Mesendoderm (in vitro differentiated cells): ENCODE measurements around the gene SHROOM3.
A peak's percentile ranks its signal among the peaks of the same experiment; 100 is the strongest.

Experiments used
- DNase-seq: peaks from one replicate; pipeline ENCODE4 v3.0.0; 2013
- H2AK5ac ChIP-seq: 2 replicates; pipeline ENCODE4 v1.6.1; 2013; ENCODE audit warnings: low read length, inconsistent platforms
- H2BK120ac ChIP-seq: 2 replicates; pipeline ENCODE4 v1.6.1; 2013; ENCODE audit warnings: low read depth, mild to moderate bottlenecking, low read length, moderate library complexity, mixed read lengths
- H2BK15ac ChIP-seq: replicated peaks from 2 replicates; pipeline ENCODE4 v1.6.1; 2013; ENCODE audit warnings: low read depth, mild to moderate bottlenecking, moderate library complexity
- H2BK5ac ChIP-seq: 2 replicates; pipeline ENCODE4 v1.6.1; 2013; ENCODE audit warnings: low read length, inconsistent platforms
- H3K18ac ChIP-seq: 2 replicates; pipeline ENCODE4 v1.6.1; 2013; ENCODE audit warnings: mild to moderate bottlenecking, low read length, mixed read lengths
- H3K23ac ChIP-seq: one replicate; pipeline ENCODE4 v1.6.1; 2013; ENCODE audit warnings: low read length
- H3K27ac ChIP-seq: 2 replicates; pipeline ENCODE4 v1.5.1; 2013; ENCODE audit warnings: low read depth, mild to moderate bottlenecking, inconsistent platforms, low read length, moderate library complexity
- H3K27me3 ChIP-seq: 2 replicates; pipeline ENCODE4 v1.6.1; 2013; ENCODE audit warnings: low read length, control low read depth, mild to moderate bottlenecking, inconsistent platforms; ENCODE audit not compliant: insufficient read depth, poor library complexity
- H3K36me3 ChIP-seq: 2 replicates; pipeline ENCODE4 v1.6.1; 2013; ENCODE audit warnings: low read length, inconsistent platforms; ENCODE audit not compliant: control insufficient read depth, insufficient read depth
- H3K4ac ChIP-seq: one replicate; pipeline ENCODE4 v1.6.1; 2013; ENCODE audit warnings: low read depth, mild to moderate bottlenecking, low read length, moderate library complexity
- H3K4me1 ChIP-seq: 2 replicates; pipeline ENCODE4 v1.6.1; 2013; ENCODE audit warnings: low read depth, low read length, inconsistent platforms; ENCODE audit not compliant: control insufficient read depth
- H3K4me2 ChIP-seq: 2 replicates; pipeline ENCODE4 v1.6.1; 2013; ENCODE audit warnings: low read length
- H3K4me3 ChIP-seq: 2 replicates; pipeline ENCODE4 v1.5.1; 2013; ENCODE audit warnings: mild to moderate bottlenecking, low read length
- H3K56ac ChIP-seq: one replicate; pipeline ENCODE4 v1.6.1; 2013; ENCODE audit warnings: low read length
- H3K79me1 ChIP-seq: 2 replicates; pipeline ENCODE4 v1.6.1; 2013; ENCODE audit warnings: low read length, inconsistent platforms
- H3K79me2 ChIP-seq: 2 replicates; pipeline ENCODE4 v1.6.1; 2013; ENCODE audit warnings: mild to moderate bottlenecking, low read length; ENCODE audit not compliant: control insufficient read depth, insufficient read depth
- H3K9ac ChIP-seq: 2 replicates; pipeline ENCODE4 v1.6.1; 2013; ENCODE audit warnings: low read length, inconsistent platforms
- H4K5ac ChIP-seq: one replicate; pipeline ENCODE4 v1.6.1; 2013; ENCODE audit warnings: low read length
- H4K8ac ChIP-seq: one replicate; pipeline ENCODE4 v1.6.1; 2013; ENCODE audit warnings: low read depth, mild to moderate bottlenecking, control low read depth, low read length, moderate library complexity
- WGBS: extraction: QIAGEN DNeasy Blood & Tissue Kit; methylation state at CpG from one replicate; pipeline ENCODE4 v1.1.7; 2013; ENCODE audit warnings: low lambda C conversion rate, missing lambda C conversion rate; ENCODE audit not compliant: insufficient coverage; ENCODE audit errors: extremely low coverage; 5-methylcytosine and 5-hydroxymethylcytosine counted together

Gene SHROOM3

GRCh38 chr4:76622717-76623116, 187.7 kb downstream of the SHROOM3 start:
- Histone ChIP-seq H3K27me3 (no peaks in the 10 kb centered on the region), H4K8ac (no peak overlapping the region), H3K4me3 (no peak overlapping the region), H3K9ac (no peak overlapping the region), H3K79me1 (no peaks in the 10 kb centered on the region), H3K79me2 (no peaks in the 10 kb centered on the region), H4K5ac (no peak overlapping the region), H3K23ac (no peak overlapping the region), H3K18ac (no peak overlapping the region), H3K56ac (no peak overlapping the region), H2BK15ac (no peak overlapping the region), H2BK5ac (no peak overlapping the region), H3K27ac (no peak overlapping the region), H2BK120ac (no peak overlapping the region), H3K4me2 (no peak overlapping the region), H3K4ac (no peak overlapping the region), H3K4me1 (peaks cover 5% of the 10 kb centered on the region), H2AK5ac (no peak overlapping the region), H3K36me3 (no peaks in the 10 kb centered on the region)
- peak; percentile 34 for DNase-seq
- no CpG with 5 or more reads among the region's 1 CpG for WGBS

DNA sequence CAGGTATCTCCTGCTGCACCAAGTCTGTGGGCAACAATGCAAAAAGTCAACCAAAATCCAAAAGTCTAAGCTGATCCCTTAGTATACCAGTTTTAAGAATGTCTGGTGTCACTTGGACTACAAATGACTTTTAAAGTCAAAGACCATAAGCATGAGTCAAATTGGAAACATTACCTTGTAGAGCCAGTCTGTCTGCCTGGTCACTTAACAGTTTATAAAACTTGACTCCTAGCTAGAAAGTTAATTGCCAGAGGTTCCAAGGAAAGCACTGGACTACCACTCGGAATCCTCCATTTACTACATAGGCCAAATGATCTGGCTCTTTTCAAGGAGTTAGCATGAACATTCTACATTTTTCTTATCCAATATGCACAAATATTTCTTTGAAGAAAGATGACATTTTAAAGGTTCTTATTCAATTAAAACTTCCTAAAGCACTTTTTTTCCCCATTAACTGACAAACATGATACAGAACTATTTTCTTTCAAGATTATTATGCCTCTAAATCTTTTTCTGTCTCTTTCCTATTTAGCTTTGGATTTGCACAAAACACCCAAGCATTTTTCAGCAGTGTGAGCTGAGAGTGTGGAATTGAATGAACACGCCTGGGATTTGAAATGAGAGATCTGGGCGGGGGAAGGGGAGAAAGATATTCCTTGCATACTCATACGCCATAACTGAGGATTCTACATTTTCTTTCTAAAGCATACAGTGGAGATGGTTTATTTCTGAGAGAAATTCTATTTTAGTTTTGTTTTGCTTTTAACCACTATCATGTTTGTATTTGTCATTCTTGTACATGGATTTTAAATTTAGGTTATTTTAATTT, 188.4 kb downstream of the SHROOM3 start:
- no peaks in the 10 kb centered on the region for H3K36me3 ChIP-seq
- no peaks in the 10 kb centered on the region for H3K79me1 ChIP-seq
- H2BK5ac ChIP-seq: no peak overlapping the region
- no peak overlapping the region for H3K18ac ChIP-seq
- H2AK5ac ChIP-seq: no peak overlapping the region
- no peak overlapping the region for H4K5ac ChIP-seq
- H3K9ac ChIP-seq: no peak overlapping the region
- no peak overlapping the region for H3K27ac ChIP-seq
- H3K4me3 ChIP-seq: no peak overlapping the region
- no CpG with 5 or more reads among the region's 4 CpGs for WGBS
- no peaks in the 10 kb centered on the region for H3K27me3 ChIP-seq
- H3K4ac ChIP-seq: no peak overlapping the region
- H3K79me2 ChIP-seq: no peaks in the 10 kb centered on the region
- no peak overlapping the region for H3K56ac ChIP-seq
- no peak overlapping the region for H2BK15ac ChIP-seq
- H3K23ac ChIP-seq: no peak overlapping the region
- no peak for DNase-seq
- H2BK120ac ChIP-seq: no peak overlapping the region
- H3K4me1 ChIP-seq: peaks cover 5% of the 10 kb centered on the region
- H3K4me2 ChIP-seq: no peak overlapping the region
- no peak overlapping the region for H4K8ac ChIP-seq

- no peaks in the 10 kb centered on the region for H3K79me1 ChIP-seq
- H3K79me2 ChIP-seq: no peaks in the 10 kb centered on the region
- no peak overlapping the region for H4K8ac ChIP-seq
- no peaks in the 10 kb centered on the region for H3K27me3 ChIP-seq
- no peak overlapping the region for H2AK5ac ChIP-seq
- no peak overlapping the region for H3K4me2 ChIP-seq
- no peak overlapping the region for H2BK120ac ChIP-seq
- peak overlapping the region; percentile 20 for H3K9ac ChIP-seq
- no peak overlapping the region for H2BK5ac ChIP-seq
- peak; percentile 91 for DNase-seq
- peaks cover 5% of the 10 kb centered on the region for H3K4me1 ChIP-seq
- H2BK15ac ChIP-seq: no peak overlapping the region
- peak overlapping the region; percentile 79 for H3K4ac ChIP-seq
- H4K5ac ChIP-seq: no peak overlapping the region
- H3K36me3 ChIP-seq: no peaks in the 10 kb centered on the region
- H3K18ac ChIP-seq: peak overlapping the region; percentile 84
- H3K56ac ChIP-seq: peak overlapping the region; percentile 9
- no peak overlapping the region for H3K4me3 ChIP-seq
- no peak overlapping the region for H3K27ac ChIP-seq
- no peak overlapping the region for H3K23ac ChIP-seq
- WGBS: no CpG with 5 or more reads among the region's 9 CpGs
These were observed 189.2 kb downstream of the SHROOM3 start for GRCh38 chr4:76624241-76624681.

- Histone ChIP-seq H2AK5ac (no peak overlapping the region), H4K5ac (no peak overlapping the region), H3K4me1 (peaks cover 5% of the 10 kb centered on the region), H3K4ac (no peak overlapping the region), H3K27ac (no peak overlapping the region), H3K79me2 (no peaks in the 10 kb centered on the region), H4K8ac (no peak overlapping the region), H2BK5ac (no peak overlapping the region), H3K9ac (no peak overlapping the region), H3K56ac (no peak overlapping the region), H3K4me3 (no peak overlapping the region), H2BK120ac (no peak overlapping the region), H3K36me3 (no peaks in the 10 kb centered on the region), H3K23ac (no peak overlapping the region), H3K4me2 (no peak overlapping the region), H3K18ac (no peak overlapping the region), H2BK15ac (no peak overlapping the region), H3K79me1 (no peaks in the 10 kb centered on the region), H3K27me3 (no peaks in the 10 kb centered on the region)
- peak; percentile 69 for DNase-seq
- WGBS: no CpG with 5 or more reads among the region's 3 CpGs
These were observed 190.1 kb downstream of the SHROOM3 start for GRCh38 chr4:76624931-76625715.

DNA sequence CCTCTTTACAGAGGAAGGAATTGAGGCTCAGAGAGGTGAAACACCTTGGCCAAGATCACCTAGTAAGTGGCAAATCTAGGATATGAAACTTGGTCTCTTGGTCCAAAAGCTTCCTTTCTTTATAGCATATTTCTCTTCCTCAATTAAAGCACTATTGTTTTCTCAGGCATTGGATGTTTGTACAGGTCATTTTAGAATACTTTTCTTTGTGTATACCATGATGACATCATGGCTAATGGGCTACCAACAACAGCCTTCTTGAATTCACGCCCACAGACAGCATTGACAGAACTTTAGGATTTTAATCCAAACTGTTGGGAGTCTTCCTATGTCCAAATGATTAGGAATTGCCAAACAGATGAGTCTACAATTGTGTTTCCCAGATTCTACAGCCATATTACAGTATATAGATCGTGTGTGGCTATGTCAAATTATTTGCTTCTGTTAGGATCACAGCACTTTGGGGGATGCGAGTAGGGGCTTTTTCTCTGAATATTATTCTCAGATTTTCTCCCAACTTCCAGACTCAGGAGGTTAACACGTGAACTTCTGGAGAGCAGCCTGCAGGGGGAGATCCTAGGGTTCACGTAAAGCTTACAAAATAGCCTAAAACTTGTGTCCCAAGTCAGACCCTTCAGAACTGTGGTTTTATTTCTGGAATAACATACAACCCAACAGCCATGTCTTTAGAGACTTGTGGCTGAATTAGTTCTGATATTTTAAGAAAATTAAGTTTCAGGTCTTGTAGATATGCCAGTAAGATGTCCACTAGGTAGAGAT, 191.8 kb downstream of the SHROOM3 start:
- no peak overlapping the region for H3K9ac ChIP-seq
- no peak overlapping the region for H2BK15ac ChIP-seq
- H3K4me1 ChIP-seq: peaks cover 7% of the 10 kb centered on the region
- no peak overlapping the region for H2BK120ac ChIP-seq
- H2AK5ac ChIP-seq: no peak overlapping the region
- no peak overlapping the region for H3K4me2 ChIP-seq
- H3K18ac ChIP-seq: no peak overlapping the region
- WGBS: no CpG with 5 or more reads among the region's 5 CpGs
- H3K56ac ChIP-seq: no peak overlapping the region
- H3K27me3 ChIP-seq: no peaks in the 10 kb centered on the region
- no peak overlapping the region for H4K8ac ChIP-seq
- H3K36me3 ChIP-seq: no peaks in the 10 kb centered on the region
- H2BK5ac ChIP-seq: no peak overlapping the region
- no peak overlapping the region for H3K23ac ChIP-seq
- DNase-seq: peak; percentile 55
- H3K4me3 ChIP-seq: no peak overlapping the region
- no peak overlapping the region for H3K4ac ChIP-seq
- H3K79me2 ChIP-seq: no peaks in the 10 kb centered on the region
- no peak overlapping the region for H3K27ac ChIP-seq
- H4K5ac ChIP-seq: no peak overlapping the region
- no peaks in the 10 kb centered on the region for H3K79me1 ChIP-seq
